GM23338 (cell line): Measurements from ENCODE around the gene RAPGEF5. TPM values are rescaled to one million over a fixed set of nuclear protein-coding genes. Genes with fewer than 3 reads are reported as not detected.

Source experiments
- CREB1 ChIP-seq: fragments of 250-450 bp; sonication (Bioruptor Pico); IDR thresholded peaks from 2 replicates; pipeline ENCODE4 v1.5.0; 2020; ENCODE audit warnings: low read depth, mild to moderate bottlenecking, moderate library complexity
- CTCF ChIP-seq, 2 experiments: fragments of 200-600 bp in 1 of 2; sonication (generic) in 1 of 2; conservative IDR thresholded peaks; 2 replicates each; pipeline versions ENCODE4 v1.5.1 to v1.6.1; 2016 to 2017; ENCODE audit warnings: antibody characterized with exemption in 2 of 2, low read depth in 2 of 2, mild to moderate bottlenecking in 2 of 2, moderate library complexity in 1 of 2
- ETS1 ChIP-seq: IDR thresholded peaks from 2 replicates; pipeline ENCODE4 v1.6.1; 2016; ENCODE audit warnings: antibody characterized with exemption
- EZH2 ChIP-seq: fragments of 200-600 bp; sonication (generic); IDR thresholded peaks from one replicate; pipeline ENCODE4 v1.8.0; 2017; ENCODE audit warnings: antibody characterized with exemption, mild to moderate bottlenecking, low read depth; ENCODE audit not compliant: unreplicated experiment
- EZH2phosphoT487 ChIP-seq: fragments of 200-600 bp; sonication (generic); IDR thresholded peaks from one replicate; pipeline ENCODE4 v1.8.1; 2018; ENCODE audit warnings: antibody characterized with exemption; ENCODE audit not compliant: unreplicated experiment
- NANOG ChIP-seq: IDR thresholded peaks from 2 replicates; pipeline ENCODE4 v1.6.1; 2016; ENCODE audit warnings: antibody characterized with exemption, borderline replicate concordance
- STAT1 ChIP-seq: IDR thresholded peaks from one replicate; pipeline ENCODE4 v1.6.1; 2016; ENCODE audit warnings: antibody characterized with exemption; ENCODE audit not compliant: unreplicated experiment
- ZNF114 ChIP-seq: fragments of 250-450 bp; sonication (Bioruptor Pico); IDR thresholded peaks from 2 replicates; pipeline ENCODE4 v1.5.0; 2020; ENCODE audit warnings: mild to moderate bottlenecking, moderate library complexity
- ZNF331 ChIP-seq: fragments of 250-450 bp; sonication (Bioruptor Pico); IDR thresholded peaks from 2 replicates; pipeline ENCODE4 v1.5.0; 2020; ENCODE audit warnings: low read depth, mild to moderate bottlenecking, moderate library complexity
- ZNF462 ChIP-seq: fragments of 250-450 bp; sonication (Bioruptor Pico); IDR thresholded peaks from 2 replicates; pipeline ENCODE4 v1.5.0; 2020; ENCODE audit warnings: mild to moderate bottlenecking, moderate library complexity
- polyA plus RNA-seq: library from polyadenylated mRNA; unstranded; fragments of >200 nt; fragmentation: Nextera tagmentation; extraction: Ambion mirVana; gene quantifications from 2 replicates; pipeline ENCODE4 v1.2.1, GENCODE V29; 2016
- total RNA-seq: library from RNA; depleted of rRNA; stranded (reverse); fragments of >200 nt; shearing (Covaris generic); gene quantifications from 2 replicates; pipeline ENCODE4 v1.2.3, GENCODE V29; 2014

Gene RAPGEF5
- total and polyA plus RNA-seq, 2 experiments from 2014 or later, result 6.3 to 13.1 TPM

- TF ChIP-seq ZNF462 (CRISPR knock-in tag) (no peak), CTCF (conservative IDR thresholded peaks at IDR 0.05; ENCODE audit: low read depth in 2 of 2) (no peak), NANOG (no peak), CREB1 (CRISPR knock-in tag) (no peak), EZH2phosphoT487 (no peak), STAT1 (no peak), ZNF114 (CRISPR knock-in tag) (no peak), ZNF331 (CRISPR knock-in tag) (no peak), EZH2 (no peak), ETS1 (no peak)
Observed at GRCh38 chr7:22302951-22303423, 54.0 kb downstream of the RAPGEF5 start (continued).
